Heart left ventricle (tissue), 16 donors: ENCODE data around the gene TMEM217. TPM values are rescaled to one million over a fixed set of nuclear protein-coding genes. Genes with fewer than 3 reads are reported as not detected.
"Not testable (repeated sequence)": the region's sequence is repeated elsewhere in the genome, so short reads cannot be mapped to it uniquely, and the experiment has no call there.

Experiments used
- ATAC-seq, 4 donors: fragments of 200-7000 bp; cut with Tn5 transposase; one replicate each; pipeline ENCODE4 v1.9.1; 2020 to 2022; ENCODE audit warnings: moderate library complexity in 4 of 4, mild to moderate bottlenecking in 3 of 4, moderate number of reproducible peaks in 1 of 4
- DNase-seq, 5 donors: peaks; one replicate each; pipeline ENCODE4 v3.0.0-alpha.2; 2020
- H3K27ac ChIP-seq, 12 donors: fragments of 200-600 bp; sonication (generic) in 4 of 12; one replicate each; pipeline versions ENCODE4 v1.5.0 to v1.8.0; 2016 to 2022; ENCODE audit warnings: mild to moderate bottlenecking in 2 of 12
- H3K27me3 ChIP-seq, 9 donors: fragments of 200-600 bp; sonication (generic) in 2 of 9; one replicate each; pipeline versions ENCODE4 v1.5.1 to v1.8.0; 2016 to 2022; ENCODE audit warnings: mild to moderate bottlenecking in 3 of 9
- H3K36me3 ChIP-seq, 9 donors: fragments of 200-600 bp; sonication (generic) in 2 of 9; one replicate each; pipeline versions ENCODE4 v1.5.0 to v1.8.0; 2018 to 2022; ENCODE audit warnings: mild to moderate bottlenecking in 2 of 9
- H3K4me1 ChIP-seq, 12 donors: fragments of 200-600 bp; sonication (generic) in 4 of 12; one replicate each; pipeline versions ENCODE4 v1.5.0 to v1.8.0; 2016 to 2022; ENCODE audit warnings: mild to moderate bottlenecking in 3 of 12
- H3K4me3 ChIP-seq, 12 donors: fragments of 200-600 bp; sonication (generic) in 4 of 12; one replicate each; pipeline versions ENCODE4 v1.5.0 to v1.8.0; 2017 to 2022; ENCODE audit warnings: mild to moderate bottlenecking in 9 of 12, moderate library complexity in 4 of 12
- H3K9me3 ChIP-seq, 12 donors: fragments of 200-600 bp; sonication (generic) in 4 of 12; one replicate each; pipeline versions ENCODE4 v1.5.0 to v1.8.0; 2016 to 2022; ENCODE audit warnings: mild to moderate bottlenecking in 1 of 12
- CTCF ChIP-seq, 12 donors: fragments of 200-600 bp; sonication (generic) in 4 of 12; IDR thresholded peaks; one replicate each; pipeline versions ENCODE4 v1.5.0 to v1.8.0; 2018 to 2022; ENCODE audit warnings: antibody characterized with exemption in 12 of 12, mild to moderate bottlenecking in 5 of 12
- POLR2A ChIP-seq, 2 donors: fragments of 450-650 bp; IDR thresholded peaks; one replicate each; pipeline ENCODE4 v1.6.1; 2017; ENCODE audit warnings: antibody characterized with exemption in 2 of 2, mild to moderate bottlenecking in 2 of 2, moderate library complexity in 2 of 2
- WGBS, 4 donors: extraction: QIAGEN DNeasy Blood & Tissue Kit in 2 of 4; methylation state at CpG; one replicate each; pipeline versions ENCODE4 v1.1.5 to v1.1.7; 2013 to 2018; 5-methylcytosine and 5-hydroxymethylcytosine counted together
- intact Hi-C, 10 donors: fragments of 100-400 bp; cut with DNase I; formaldehyde crosslinking; loops; one replicate each; pipeline versions ENCODE4 v1.11.1 to v1.14.2; 2022
- polyA plus RNA-seq, 2 donors: library from polyadenylated mRNA; stranded (reverse); fragments of 200-250 nt; gene quantifications; one replicate each; pipeline ENCODE4 v1.2.3, GENCODE V29; 2013
- total RNA-seq, 9 donors: library from RNA; depleted of rRNA in 2 of 9; stranded (reverse); fragments of >200 nt in 2 of 9; fragmentation: NEBNext Ultra II Directional in 3 of 9; extraction: Animal tissue kit (Norgen Biotek cat#: 25700) in 3 of 9; gene quantifications; one replicate each; pipeline versions ENCODE4 v1.1.0 to v1.2.4, GENCODE V29; 2016 to 2023
- donor health status: ischemic (EF 13 %, LVEDD 7.1; RV severe dilation, severe dysfunction).
- donor health status: healthy with polysubstance abuse.
- donor health status: DM: no; HTN: yes; CAD: no.
- donor health status: DM: no; HTN: no; CAD: no.
- donor health status: ischemic (EF 25% LVEDD 6.9; RV normal size, moderate dysfunction).
- donor health status: ischemic (EF 25% LVEDD 5.7; RV mildly dilated, moderate dysfunction).
- donor health status: healthy.
- donor health status: DM: yes; HTN: yes; CAD: no.
- donor health status: ischemic (EF 35%, LVEDD 5.7; RV mildly dilated, moderate dysfunction).
- donor health status: nonischemic (EF 11% LVEDD 7.7; RV severe dilation, severe dysfunction).
- donor health status: DM: yes; HTN: yes; CAD: no.
- donor health status: PGD.
- donor health status: ischemic (EF 29% LVEDD 5.4; RV normal size, mild dysfunction).
- donor health status: nonischemic (EF 23%, LVEDD 6.1; RV moderate dilation, normal function).

The TMEM217 gene
- total and polyA plus RNA-seq, 11 donors = 0.15 to 2.1 (median 0.65) TPM; not detected in 3

DNA sequence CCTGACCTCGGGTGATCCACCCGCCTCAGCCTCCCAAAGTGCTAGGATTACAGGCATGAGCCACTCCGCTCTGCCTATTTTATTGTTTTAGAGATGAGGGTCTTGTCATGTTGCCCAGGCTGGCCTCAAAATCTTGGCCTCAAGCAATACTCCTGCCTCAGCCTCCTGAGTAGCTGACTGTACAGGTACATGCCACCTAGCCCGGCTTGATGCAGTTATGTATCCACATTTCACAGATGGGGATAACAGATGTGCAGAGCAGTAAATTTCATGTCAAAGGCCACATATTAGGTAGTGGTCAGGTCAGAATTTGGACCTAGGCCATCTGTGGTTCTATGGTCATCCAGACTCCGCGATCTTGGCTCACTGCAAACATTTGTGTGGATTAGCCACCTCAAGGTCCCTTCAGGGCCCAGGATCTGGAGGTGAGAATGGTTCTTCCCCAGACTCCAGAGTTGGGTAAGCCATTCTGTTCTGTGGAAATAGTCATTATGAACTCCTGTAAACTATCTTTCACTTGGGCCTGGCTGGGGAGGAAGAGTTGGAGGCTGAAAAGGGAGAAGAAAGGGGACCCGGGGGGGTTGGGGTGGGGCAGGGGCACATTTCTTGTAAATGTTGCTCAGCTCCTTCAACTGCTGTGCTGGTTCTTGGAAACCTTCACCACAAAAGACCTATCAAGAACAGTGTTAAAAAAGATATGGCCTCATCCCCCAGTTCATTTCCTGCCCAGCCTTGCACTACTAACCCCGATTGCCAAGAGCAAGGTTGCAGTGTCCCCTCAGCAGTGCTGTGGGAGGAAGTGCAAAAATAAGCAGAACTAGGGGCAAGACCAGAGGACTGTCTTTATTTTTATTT lies 75.0 kb downstream of the TMEM217 start:
- Histone ChIP-seq H3K9me3 (no peaks in the 10 kb centered on the region), H3K4me1 (peaks cover 0 to 86% (median 0%) of the 10 kb centered on the region in 12 donors), H3K27ac (peak overlapping the region in 2 of 12 donors; percentile 40 to 97), H3K36me3 (no peaks in the 10 kb centered on the region), H3K27me3 (no peaks in the 10 kb centered on the region), H3K4me3 (no peak overlapping the region)
- WGBS, 4 donors = 76 to 79% (median 77%) methylated on average over 8 of the region's 8 CpGs
- peak; percentile 42 to 89 (median 80) for ATAC-seq
- intact Hi-C loops = no loop called here
- TF ChIP-seq CTCF (IDR thresholded peaks at IDR 0.05) (no peak), POLR2A (IDR thresholded peaks at IDR 0.05) (no peak)
- DNase-seq = peak in 3 of 5 donors; percentile 27 to 48 (median 31)

- 94 to 98% (median 96%) methylated on average over 4 of the region's 4 CpGs for WGBS, 4 donors
- Histone ChIP-seq H3K4me1 (peaks cover 0 to 85% (median 0%) of the 10 kb centered on the region in 12 donors), H3K27ac (peak overlapping the region in 1 of 12 donors; percentile 61)
- H3K9me3 ChIP-seq, H3K27me3 ChIP-seq, DNase-seq, H3K36me3 ChIP-seq, ATAC-seq, H3K4me3 ChIP-seq, intact Hi-C loops: not testable (repeated sequence)
Observed at GRCh38 chr6:37180610-37181009, 77.3 kb downstream of the TMEM217 start.

DNA sequence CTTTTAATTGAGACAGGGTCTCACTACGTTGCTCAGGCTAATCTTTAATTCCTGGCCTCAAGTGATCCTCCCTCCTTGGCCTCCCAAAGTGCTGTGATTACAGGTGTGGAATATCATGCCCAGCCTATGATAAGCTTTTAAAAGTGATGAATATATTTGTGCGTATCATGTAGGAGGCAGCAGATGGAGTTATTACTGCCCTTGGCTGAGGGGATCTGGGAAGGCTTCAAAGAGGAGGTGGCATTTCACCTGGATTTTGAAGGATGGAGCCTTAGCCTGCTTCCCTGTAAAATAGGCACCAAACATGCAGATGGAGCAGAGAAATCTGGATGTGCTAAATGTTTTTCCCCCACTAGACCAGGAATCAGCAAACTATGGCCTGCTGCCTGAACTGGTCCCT lies 77.9 kb downstream of the TMEM217 start:
- TF ChIP-seq POLR2A (IDR thresholded peaks at IDR 0.05) = no peak
- TF ChIP-seq CTCF (IDR thresholded peaks at IDR 0.05) = no peak
- intact Hi-C loops = no loop called here
- H3K4me3 ChIP-seq = no peak overlapping the region
- H3K27ac ChIP-seq = peak overlapping the region in 1 of 12 donors; percentile 61
- WGBS, 4 donors = 87 to 94% (median 90%) methylated on average over 2 of the region's 2 CpGs
- ATAC-seq (no peak), DNase-seq (no peak)
- no peaks in the 10 kb centered on the region for H3K27me3 ChIP-seq
- peaks cover 0 to 14% (median 5%) of the 10 kb centered on the region in 9 donors for H3K36me3 ChIP-seq
- H3K4me1 ChIP-seq = peaks cover 0 to 85% (median 0%) of the 10 kb centered on the region in 12 donors
- no peaks in the 10 kb centered on the region for H3K9me3 ChIP-seq

DNA sequence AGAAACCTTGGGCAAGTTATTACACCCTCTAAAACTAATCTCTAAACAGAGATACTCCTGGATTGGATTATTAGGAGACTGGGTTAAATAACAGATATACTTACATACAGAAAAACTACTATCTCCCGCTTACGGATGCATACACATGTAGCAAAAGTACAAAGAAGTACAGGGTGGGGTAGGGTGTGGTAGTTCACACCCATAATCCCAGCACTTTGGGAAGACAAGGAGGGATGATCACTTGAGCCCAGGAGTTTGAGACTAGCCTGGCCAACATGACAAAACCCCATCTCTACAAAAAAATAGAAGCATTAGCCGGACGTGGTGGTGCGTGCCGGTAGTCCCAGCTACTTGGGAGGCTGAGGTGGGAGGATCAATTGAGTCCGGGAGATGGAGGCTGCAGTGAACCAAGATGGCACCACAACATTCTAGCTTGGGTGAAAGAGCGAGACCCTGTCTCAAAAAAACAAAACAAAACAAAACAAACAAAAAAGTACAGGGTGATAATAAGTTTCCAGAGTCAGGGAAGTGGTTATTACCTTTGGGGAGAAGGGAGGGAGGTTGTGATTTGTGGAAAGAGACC lies 79.9 kb downstream of the TMEM217 start:
- H3K4me1 ChIP-seq = peaks cover 0 to 85% (median 0%) of the 10 kb centered on the region in 12 donors
- peak overlapping the region in 1 of 12 donors; percentile 97 for H3K27ac ChIP-seq
- H3K27me3 ChIP-seq = no peaks in the 10 kb centered on the region
- H3K36me3 ChIP-seq = peaks cover 0 to 35% (median 26%) of the 10 kb centered on the region in 9 donors
- DNase-seq (no peak), ATAC-seq (no peak)
- H3K9me3 ChIP-seq = no peaks in the 10 kb centered on the region
- intact Hi-C loops = loop anchor here in 6 of 10 donors (5.0 to 10.0 kb wide), 3 partner anchors 151 to 293 kb away; partner anchors contain the start of gene C6orf89 (in 4 of the 6)
- H3K4me3 ChIP-seq = no peak overlapping the region
- 93 to 94% (median 94%) methylated on average over 8 of the region's 8 CpGs for WGBS, 4 donors
- no peak for TF ChIP-seq POLR2A (IDR thresholded peaks at IDR 0.05)
- TF ChIP-seq CTCF (IDR thresholded peaks at IDR 0.05) = no peak
